HFF-Myc (cell line): ENCODE results near the gene CDH13.

ENCODE experiments used
- DNase-seq: peaks from one replicate; pipeline ENCODE4 v3.0.0-alpha.2; 2011; ENCODE audit warnings: low read depth; ENCODE audit errors: extremely low read depth
- H3K4me3 ChIP-seq: replicated peaks from 2 replicates; pipeline ENCODE4 v1.5.1; 2011; ENCODE audit warnings: low read depth, mild to moderate bottlenecking, control low read depth, low read length
- CTCF ChIP-seq: IDR thresholded peaks from 2 replicates; pipeline ENCODE4 v1.5.1; 2012; ENCODE audit warnings: mild to moderate bottlenecking, low read depth, low read length, control low read depth; ENCODE audit errors: missing control alignments

CDH13 gene

DNA sequence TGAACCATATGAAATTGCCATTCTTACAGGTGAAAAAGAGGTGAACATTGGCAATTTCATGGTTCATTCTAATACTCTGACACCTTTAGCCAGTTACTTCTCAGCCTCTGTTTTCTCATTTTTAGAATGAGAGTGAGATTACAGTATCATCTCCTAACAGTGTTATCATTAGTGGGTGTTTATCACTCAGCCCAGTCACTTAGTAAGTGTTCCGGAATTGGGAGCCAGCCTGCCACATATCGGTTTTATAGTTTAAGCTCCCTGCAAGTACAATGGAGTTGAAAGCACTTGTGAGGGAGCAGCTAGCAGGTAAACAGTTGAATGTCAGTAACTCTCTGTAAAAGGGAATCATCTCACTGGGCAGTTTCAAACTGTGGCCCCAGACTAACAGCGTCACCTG is 597.9 kb downstream of the CDH13 start:
- no peak overlapping the region for H3K4me3 ChIP-seq
- no peak for TF ChIP-seq CTCF

DNA sequence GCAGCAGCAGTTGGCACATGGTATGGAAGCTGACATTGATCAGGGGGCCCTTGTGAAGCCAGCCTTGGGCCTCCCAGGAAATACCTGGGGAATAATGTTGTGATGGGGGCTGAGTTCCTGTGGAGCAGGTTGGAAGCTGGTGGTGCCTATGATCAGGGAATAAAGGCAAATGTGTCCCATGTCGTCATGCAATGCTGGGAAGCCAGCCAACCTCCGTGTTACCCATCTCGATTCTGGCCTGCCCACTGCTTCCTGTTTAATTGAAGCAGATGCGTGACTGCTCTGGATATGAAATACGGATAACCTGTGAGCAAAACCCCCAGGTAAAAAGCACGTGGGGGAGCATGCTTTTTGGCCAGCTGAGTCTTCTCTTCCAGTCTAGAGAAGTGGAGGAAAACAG is 600.6 kb downstream of the CDH13 start:
- no peak for TF ChIP-seq CTCF
- no peak overlapping the region for H3K4me3 ChIP-seq
- DNase-seq, result no peak

More for the DNA sequence above, 597.9 kb downstream of the CDH13 start:
- no peak for DNase-seq

- no peak for TF ChIP-seq CTCF
- peak; percentile 3 for DNase-seq
- no peak overlapping the region for H3K4me3 ChIP-seq
Observed at GRCh38 chr16:83231729-83232128, 605.0 kb downstream of the CDH13 start.

DNA sequence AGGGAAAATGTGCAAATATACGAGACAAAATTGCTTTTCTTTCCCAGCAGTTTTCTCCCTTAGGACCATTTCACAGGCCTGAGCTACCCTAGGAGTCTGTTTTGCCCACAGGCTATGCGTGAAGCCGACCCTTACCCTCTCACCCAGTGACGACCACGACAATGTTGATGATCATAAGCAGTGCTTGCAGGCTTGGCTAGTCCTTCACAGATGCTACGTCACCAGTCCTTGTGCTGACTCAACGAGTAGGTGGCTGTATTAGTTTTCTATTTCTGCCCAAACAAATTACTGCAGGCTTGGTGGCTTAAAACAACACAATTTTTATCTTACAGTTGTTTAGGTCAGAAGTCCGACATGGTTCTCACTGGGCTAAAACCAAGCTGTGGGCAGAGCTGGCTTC is 606.4 kb downstream of the CDH13 start:
- H3K4me3 ChIP-seq, result no peak overlapping the region
- TF ChIP-seq CTCF, result no peak
- DNase-seq, result no peak

DNA sequence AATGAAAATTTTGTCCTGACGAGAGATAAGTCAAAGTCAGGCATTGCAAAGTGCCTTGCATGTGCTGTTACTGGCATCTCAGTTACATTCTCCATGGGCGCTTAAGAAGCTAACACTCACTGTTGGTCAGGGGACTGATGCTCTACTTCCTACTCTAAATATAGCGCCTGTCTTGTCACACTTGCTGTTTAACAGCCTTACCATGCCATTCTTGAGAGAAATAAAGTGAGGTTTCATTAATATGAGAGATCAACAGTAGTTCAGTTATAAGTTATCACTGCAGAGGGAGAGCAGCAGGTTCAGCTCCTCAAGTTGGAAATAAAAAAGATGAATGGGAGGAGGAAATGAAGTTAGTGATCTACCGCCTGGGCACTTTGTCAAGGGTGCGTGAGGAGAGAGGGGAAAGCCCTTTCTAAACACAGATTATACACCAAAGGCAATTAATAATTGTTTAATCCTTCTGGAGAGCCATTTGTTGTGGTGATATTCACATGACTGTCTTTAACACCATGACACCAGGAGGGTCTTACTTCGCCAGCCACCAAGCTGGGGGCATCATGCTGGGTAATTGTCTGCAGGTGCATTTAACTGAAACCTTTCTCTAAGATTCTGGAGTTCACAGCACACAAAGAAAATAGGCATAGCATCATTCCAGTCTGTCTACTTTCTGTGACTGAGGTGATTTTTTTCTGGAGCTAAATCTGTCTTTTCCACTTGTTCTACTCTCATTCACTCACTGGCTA is 612.4 kb downstream of the CDH13 start:
- DNase-seq, result no peak
- no peak for TF ChIP-seq CTCF

DNA sequence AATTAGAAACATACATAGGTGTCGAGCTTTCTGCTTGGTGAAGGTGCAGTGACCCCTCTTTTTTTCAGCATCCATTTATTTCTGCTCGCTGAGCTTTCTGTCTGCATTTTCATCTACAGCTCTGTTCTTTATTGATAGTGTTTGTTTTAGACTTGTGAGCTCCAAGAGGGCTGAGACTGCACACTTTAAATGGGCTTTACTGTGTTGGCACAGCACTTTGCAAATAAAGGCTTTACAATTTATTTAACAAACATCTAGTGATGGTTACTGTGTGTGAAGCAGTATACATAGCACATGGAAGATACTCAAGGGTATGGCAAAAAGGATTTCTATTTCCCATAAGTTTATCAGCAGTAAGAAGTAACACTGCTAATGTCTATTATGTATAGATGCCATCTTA is 617.3 kb downstream of the CDH13 start:
- no peak for DNase-seq
- no peak overlapping the region for H3K4me3 ChIP-seq
- no peak for TF ChIP-seq CTCF

More for the DNA sequence above, 612.4 kb downstream of the CDH13 start:
- no peak overlapping the region for H3K4me3 ChIP-seq

DNA sequence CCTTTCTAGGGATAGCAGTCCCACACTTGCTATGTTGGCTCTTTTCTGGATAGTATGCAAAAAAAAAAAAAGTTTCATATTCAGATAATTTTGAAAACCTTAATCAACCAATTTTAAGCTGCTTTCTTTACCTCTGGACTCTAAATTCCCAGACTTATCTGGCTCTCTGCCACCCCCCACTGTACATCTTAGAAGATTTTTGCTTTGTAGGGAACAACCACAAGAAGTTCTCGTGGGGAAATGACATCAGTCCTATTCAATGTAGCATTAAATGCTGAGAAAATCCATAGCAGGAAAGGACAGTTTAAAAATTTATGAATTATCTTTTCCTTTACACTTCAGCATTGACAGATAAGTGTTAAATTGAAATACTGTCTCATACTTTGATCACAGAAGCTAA is 618.3 kb downstream of the CDH13 start:
- TF ChIP-seq CTCF, result no peak

More for the DNA sequence above, 618.3 kb downstream of the CDH13 start:
- H3K4me3 ChIP-seq, result no peak overlapping the region
- DNase-seq, result no peak
